HepG2 (cell line): ENCODE measurements around the gene CACNA1F. TPM values are rescaled to one million over a fixed set of nuclear protein-coding genes. Genes with fewer than 3 reads are reported as not detected.

Experiments
- ATAC-seq: fragments of 200-7000 bp; cut with Tn5 transposase; 3 replicates; pipeline ENCODE4 v1.9.1; 2020; ENCODE audit warnings: mild to moderate bottlenecking, moderate library complexity
- BruUV-seq: library from RNA; stranded (reverse); fragments of 400-500 nt; replicated peaks from 2 replicates; lab custom pipeline; 2021; lab: Mats Ljungman, UMichigan
- CTCF ChIA-PET: fragments of 300-600 bp; formaldehyde crosslinking; extraction: SDS; loops from one replicate; lab custom pipeline; 2021; ENCODE audit warnings: low total read pairs, inconsistent platforms, low intra/inter-chr PET ratio; lab: Yijun Ruan, JAX
- POLR2A ChIA-PET: fragments of 350-600 bp; sonication (Branson Sonifier 250); formaldehyde crosslinking; loops from one replicate; lab custom pipeline; 2020; ENCODE audit warnings: antibody characterized with exemption, inconsistent platforms; lab: Yijun Ruan, JAX
- DNase-seq: peaks from one replicate; pipeline ENCODE4 v3.0.0-alpha.2; 2015; ENCODE audit warnings: low spot score
- FAIRE-seq: peaks from 3 replicates; lab custom pipeline; 2011; peaks lifted over from hg19 to GRCh38; lab: Jason Lieb, UNC
- H2AFZ ChIP-seq: one replicate; pipeline ENCODE4 v1.6.1; 2011; ENCODE audit warnings: low read length, inconsistent platforms
- H3K27ac ChIP-seq: fragments of 300-600 bp; 3 replicates; pipeline ENCODE4 v1.8.0; 2011; ENCODE audit warnings: mixed run types, mild to moderate bottlenecking, mixed read lengths, low read length, inconsistent platforms; ENCODE audit not compliant: insufficient read depth; ENCODE audit errors: extremely low read length
- H3K27me3 ChIP-seq, 2 experiments: fragments of 200-600 bp in 1 of 2; 2 replicates in 1 of 2; 3 replicates in 1 of 2; pipeline versions ENCODE4 v1.6.0 to v1.8.0; 2011; ENCODE audit warnings: low read length in 2 of 2, mild to moderate bottlenecking in 2 of 2, moderate library complexity in 2 of 2, inconsistent platforms in 1 of 2; ENCODE audit not compliant: insufficient read depth in 2 of 2, control insufficient read depth in 1 of 2
- H3K36me3 ChIP-seq, 2 experiments: fragments of 200-600 bp in 1 of 2; replicated peaks in 1 of 2; 2 replicates in 1 of 2; 3 replicates in 1 of 2; pipeline versions ENCODE4 v1.5.1 to v1.8.0; 2011; ENCODE audit warnings: low read length in 2 of 2, inconsistent platforms in 1 of 2; ENCODE audit not compliant: insufficient read depth in 2 of 2, control insufficient read depth in 1 of 2
- H3K4me1 ChIP-seq: 2 replicates; pipeline ENCODE4 v1.5.1; 2012; ENCODE audit warnings: low read length, inconsistent platforms; ENCODE audit not compliant: insufficient read depth
- H3K4me2 ChIP-seq: 2 replicates; pipeline ENCODE4 v1.6.0; 2011; ENCODE audit warnings: low read depth, low read length, inconsistent platforms
- H3K4me3 ChIP-seq, 3 experiments: fragments of 200-600 bp in 1 of 3; sonication (generic), shearing (Covaris generic) in 1 of 3; replicated peaks in 1 of 3; 2 replicates each; pipeline ENCODE4 v1.5.1; 2011 to 2016; ENCODE audit warnings: low read length in 3 of 3, inconsistent platforms in 2 of 3, low read depth in 2 of 3, mild to moderate bottlenecking in 2 of 3, control low read depth in 1 of 3, mixed read lengths in 1 of 3; ENCODE audit not compliant: insufficient read depth in 1 of 3
- H3K79me2 ChIP-seq: one replicate; pipeline ENCODE4 v1.6.1; 2011; ENCODE audit warnings: low read length, inconsistent platforms; ENCODE audit not compliant: insufficient read depth
- H3K9ac ChIP-seq: 2 replicates; pipeline ENCODE4 v1.6.0; 2011; ENCODE audit warnings: mild to moderate bottlenecking, low read depth, low read length, inconsistent platforms; ENCODE audit not compliant: insufficient read depth
- H3K9me3 ChIP-seq: 2 replicates; pipeline ENCODE4 v1.5.1; 2012; ENCODE audit warnings: mild to moderate bottlenecking, low read length
- H4K20me1 ChIP-seq: 2 replicates; pipeline ENCODE4 v1.6.0; 2011; ENCODE audit warnings: inconsistent platforms, mild to moderate bottlenecking, low read length, moderate library complexity; ENCODE audit not compliant: insufficient read depth
- CBX5 ChIP-seq: sonication (generic); formaldehyde crosslinking; IDR thresholded peaks from 2 replicates; pipeline ENCODE4 v1.4.0; 2020; ENCODE audit warnings: missing genetic modification reagents, borderline replicate concordance
- CENPT ChIP-seq: sonication (generic); formaldehyde crosslinking; IDR thresholded peaks from 2 replicates; pipeline ENCODE4 v1.8.0; 2022; ENCODE audit warnings: low read depth, mild to moderate bottlenecking, moderate library complexity, missing genetic modification reagents
- CREB1 ChIP-seq, 2 experiments: fragments of 450-650 bp in 1 of 2; IDR thresholded peaks; 2 replicates each; pipeline ENCODE4 v1.6.1; 2016 to 2017; ENCODE audit warnings: control low read depth in 1 of 2, mild to moderate bottlenecking in 1 of 2, missing compliant biosample characterization in 1 of 2, missing genetic modification characterization in 1 of 2
- HMGA1 ChIP-seq: sonication (generic); formaldehyde crosslinking; conservative IDR thresholded peaks from 2 replicates; pipeline ENCODE4 v1.4.0; 2020; ENCODE audit warnings: missing genetic modification reagents
- KDM2A ChIP-seq: sonication (generic); formaldehyde crosslinking; IDR thresholded peaks from 2 replicates; pipeline ENCODE4 v1.4.0; 2020; ENCODE audit warnings: low read depth, missing genetic modification reagents, borderline replicate concordance
- KLF15 ChIP-seq: sonication (generic); formaldehyde crosslinking; IDR thresholded peaks from 2 replicates; pipeline ENCODE4 v1.8.1; 2023; ENCODE audit warnings: borderline replicate concordance, mild to moderate bottlenecking, inconsistent platforms, missing genetic modification reagents, mixed read lengths
- RBFOX2 ChIP-seq: fragments of 200-400 bp; formaldehyde crosslinking; IDR thresholded peaks from 2 replicates; pipeline ENCODE4 v1.6.1; 2017; ENCODE audit warnings: low read depth, mild to moderate bottlenecking, low read length
- SPEN ChIP-seq: sonication (generic); formaldehyde crosslinking; IDR thresholded peaks from 2 replicates; pipeline ENCODE4 v1.5.1; 2020; ENCODE audit warnings: low read depth, mild to moderate bottlenecking, missing genetic modification reagents
- STAG1 ChIP-seq: sonication (generic); formaldehyde crosslinking; IDR thresholded peaks from 2 replicates; pipeline ENCODE4 v1.4.0; 2020; ENCODE audit warnings: missing genetic modification reagents
- TOPORS ChIP-seq: sonication (generic); formaldehyde crosslinking; IDR thresholded peaks from 2 replicates; pipeline ENCODE4 v1.8.0; 2023; ENCODE audit warnings: mild to moderate bottlenecking, missing genetic modification reagents
- ZBTB38 ChIP-seq: sonication (generic); formaldehyde crosslinking; IDR thresholded peaks from 2 replicates; pipeline ENCODE4 v1.5.1; 2020; ENCODE audit warnings: mild to moderate bottlenecking, missing genetic modification reagents
- ZNF652 ChIP-seq: IDR thresholded peaks from 2 replicates; pipeline ENCODE4 v1.6.1; 2016; ENCODE audit warnings: low read depth, borderline replicate concordance
- ZNF776 ChIP-seq: sonication (generic); formaldehyde crosslinking; IDR thresholded peaks from 2 replicates; pipeline ENCODE4 v1.4.0; 2020; ENCODE audit warnings: mild to moderate bottlenecking, missing genetic modification reagents
- WGBS: methylation state at CpG from one replicate; pipeline ENCODE4 v1.1.6; 2017; ENCODE audit warnings: low lambda C conversion rate; 5-methylcytosine and 5-hydroxymethylcytosine counted together
- in situ Hi-C: cut with HindIII; loops from 2 replicates; pipeline ENCODE4 v1.10.0; 2017; ENCODE audit warnings: low pct_unique_long_range_greater_than_20kb; ENCODE audit not compliant: extremely low pct_ligation_motif_present
- intact Hi-C: fragments of 100-400 bp; cut with micrococcal nuclease; formaldehyde crosslinking; loops from one replicate; pipeline ENCODE4 v1.10.0; 2022; ENCODE audit not compliant: unreplicated experiment
- polyA plus RNA-seq, 8 experiments: library from polyadenylated mRNA; depleted of rRNA in 3 of 8; stranded (reverse) in 7 of 8; unstranded in 1 of 8; fragments of >200 nt; fragmentation: Illumina TruSeq in 4 of 8; extraction: Trizol in 4 of 8; gene quantifications; 2 replicates each; pipeline versions ENCODE4 v1.2.1 to v1.2.3, GENCODE V29; 2011 to 2016; ENCODE audit warnings: low read depth in 4 of 8, missing spikeins in 1 of 8, mixed read lengths in 1 of 8; ENCODE audit not compliant: insufficient read depth in 1 of 8
- total RNA-seq, 5 experiments: library from RNA; depleted of rRNA; stranded (reverse); fragments of >200 nt; fragmentation: Illumina TruSeq; extraction: Trizol; gene quantifications; 2 replicates each; pipeline ENCODE4 v1.2.3, GENCODE V29; 2016; ENCODE audit warnings: low read depth in 1 of 5
- TF ChIP-seq, protein P1 (sequence below): IDR thresholded peaks from 2 replicates; pipeline ENCODE4 v1.6.1; 2012; ENCODE audit warnings: low read depth, low read length, improper control_type of control experiment
- TF ChIP-seq, protein P2 (sequence below): sonication (generic); formaldehyde crosslinking; IDR thresholded peaks from 2 replicates; pipeline ENCODE4 v1.4.0; 2020; ENCODE audit warnings: missing genetic modification reagents

The CACNA1F gene
- total and polyA plus RNA-seq, 2 of the 13 experiments (the other 11 are each of a cell fraction or from before 2014, with no cell fraction given) = 0.03 TPM; not detected in 1

DNA sequence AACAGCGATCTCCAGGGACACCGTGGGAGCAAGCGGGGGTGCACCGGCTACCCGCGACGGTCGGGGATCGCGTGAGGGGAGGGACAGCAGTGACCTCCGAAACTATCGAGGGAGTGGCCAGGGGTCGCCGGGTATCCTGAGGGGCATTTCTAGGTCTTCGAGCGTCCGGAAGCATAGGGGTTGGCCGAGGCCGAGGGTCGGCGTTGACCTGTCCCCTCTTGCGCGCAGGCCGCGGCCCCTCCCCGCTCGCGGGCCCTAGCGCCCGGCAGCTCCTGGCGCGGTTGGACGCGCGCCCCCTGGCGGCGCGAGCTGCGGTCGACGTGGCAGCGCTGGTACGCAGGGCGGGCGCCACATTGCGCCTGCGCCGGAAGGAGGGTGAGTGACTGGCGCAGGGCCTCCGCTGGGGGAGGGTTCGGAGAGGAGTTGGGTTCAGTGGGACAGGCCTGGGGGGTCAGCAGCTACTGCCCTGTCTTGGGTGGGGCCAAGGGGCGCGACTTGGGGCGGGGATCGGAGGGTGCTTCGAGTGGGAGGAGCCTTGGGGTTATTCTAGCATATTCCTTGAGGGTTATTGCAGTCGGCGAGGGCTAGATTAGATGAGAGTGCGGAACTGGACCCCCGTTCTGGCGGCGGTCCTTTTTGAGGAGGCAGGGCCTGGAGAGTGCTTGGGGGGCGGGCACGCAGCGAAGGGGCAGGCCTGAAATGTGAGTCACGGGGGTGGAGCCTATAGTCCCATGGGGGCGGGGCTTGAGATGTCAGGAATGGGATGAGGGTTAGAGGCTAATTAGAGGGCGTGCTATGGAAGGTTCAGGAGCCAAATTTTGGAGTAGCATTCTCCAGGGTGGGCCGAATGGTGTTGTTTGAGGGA lies 69.4 kb downstream of the CACNA1F start (continued):
- TF ChIP-seq SPEN (CRISPR knock-in tag) (peak; percentile 48; the same call in 1 of the 2 replicates), ZNF776 (CRISPR knock-in tag) (no peak), RBFOX2 (peak; percentile 78), CREB1 (IDR thresholded peaks at IDR 0.05) (no peak; the same call in 1 of the 2 replicates), CREB1 (CRISPR knock-in tag; IDR thresholded peaks at IDR 0.05) (no peak), ZBTB38 (CRISPR knock-in tag) (peak; percentile 81), STAG1 (CRISPR knock-in tag) (peak; percentile 62), CENPT (no peak)
- TF ChIP-seq, protein P1, sequence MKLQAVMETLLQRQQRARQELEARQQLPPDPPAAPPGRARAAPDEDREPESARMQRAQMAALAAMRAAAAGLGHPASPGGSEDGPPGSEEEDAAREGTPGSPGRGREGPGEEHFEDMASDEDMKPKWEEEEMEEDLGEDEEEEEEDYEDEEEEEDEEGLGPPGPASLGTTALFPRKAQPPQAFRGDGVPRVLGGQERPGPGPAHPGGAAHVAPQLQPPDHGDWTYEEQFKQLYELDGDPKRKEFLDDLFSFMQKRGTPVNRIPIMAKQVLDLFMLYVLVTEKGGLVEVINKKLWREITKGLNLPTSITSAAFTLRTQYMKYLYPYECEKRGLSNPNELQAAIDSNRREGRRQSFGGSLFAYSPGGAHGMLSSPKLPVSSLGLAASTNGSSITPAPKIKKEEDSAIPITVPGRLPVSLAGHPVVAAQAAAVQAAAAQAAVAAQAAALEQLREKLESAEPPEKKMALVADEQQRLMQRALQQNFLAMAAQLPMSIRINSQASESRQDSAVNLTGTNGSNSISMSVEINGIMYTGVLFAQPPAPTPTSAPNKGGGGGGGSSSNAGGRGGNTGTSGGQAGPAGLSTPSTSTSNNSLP = no peak

GRCh38 chrX:49162620-49163019 lies 70.5 kb downstream of the CACNA1F start, which contains the start of gene MAGIX:
MAGIX (plus strand) TSS chrX:49162758; CDS start chrX:49162890, 132 bp downstream.
- Histone ChIP-seq H3K4me3 (peak within 1 kb of the TSS in 2 of 3 experiments; percentile 28 to 65; a peak in 2 of 6 replicates), H3K36me3 (no peaks in the 10 kb centered on the region), H3K4me2 (peak within 1 kb of the TSS; percentile 57), H2AFZ (no peak within 1 kb of the TSS), H3K9ac (peak within 1 kb of the TSS; percentile 67; the same call in 1 of the 2 replicates), H3K79me2 (no peaks in the 10 kb centered on the region), H3K4me1 (peaks cover 22% of the 10 kb centered on the region; the same call in 1 of the 2 replicates), H3K27me3 (no peaks in the 10 kb centered on the region), H3K9me3 (no peaks in the 10 kb centered on the region), H3K27ac (no peak within 1 kb of the TSS), H4K20me1 (no peaks in the 10 kb centered on the region)
- WGBS = 100% methylated on average over 2 of the region's 28 CpGs
- TF ChIP-seq, protein P2, sequence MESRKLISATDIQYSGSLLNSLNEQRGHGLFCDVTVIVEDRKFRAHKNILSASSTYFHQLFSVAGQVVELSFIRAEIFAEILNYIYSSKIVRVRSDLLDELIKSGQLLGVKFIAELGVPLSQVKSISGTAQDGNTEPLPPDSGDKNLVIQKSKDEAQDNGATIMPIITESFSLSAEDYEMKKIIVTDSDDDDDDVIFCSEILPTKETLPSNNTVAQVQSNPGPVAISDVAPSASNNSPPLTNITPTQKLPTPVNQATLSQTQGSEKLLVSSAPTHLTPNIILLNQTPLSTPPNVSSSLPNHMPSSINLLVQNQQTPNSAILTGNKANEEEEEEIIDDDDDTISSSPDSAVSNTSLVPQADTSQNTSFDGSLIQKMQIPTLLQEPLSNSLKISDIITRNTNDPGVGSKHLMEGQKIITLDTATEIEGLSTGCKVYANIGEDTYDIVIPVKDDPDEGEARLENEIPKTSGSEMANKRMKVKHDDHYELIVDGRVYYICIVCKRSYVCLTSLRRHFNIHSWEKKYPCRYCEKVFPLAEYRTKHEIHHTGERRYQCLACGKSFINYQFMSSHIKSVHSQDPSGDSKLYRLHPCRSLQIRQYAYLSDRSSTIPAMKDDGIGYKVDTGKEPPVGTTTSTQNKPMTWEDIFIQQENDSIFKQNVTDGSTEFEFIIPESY = peak; percentile 92
- TF ChIP-seq KLF15 (CRISPR knock-in tag) (no peak), HMGA1 (CRISPR knock-in tag) (no peak), CBX5 (CRISPR knock-in tag) (no peak), ZNF652 (CRISPR knock-in tag) (no peak), KDM2A (CRISPR knock-in tag) (no peak), TOPORS (CRISPR knock-in tag) (no peak)
- in situ Hi-C loops (loop anchor here (5.0 kb wide), 1 partner anchor 40 kb away; the partner anchor contains the start of gene GPKOW), intact Hi-C loops (loop anchor here (5.0 kb wide), 1 partner anchor 40 kb away; the partner anchor contains the start of gene GPKOW)
- DNase-seq (no peak), FAIRE-seq (no peak), ATAC-seq (no peak)
- ChIA-PET CTCF (no interaction called here), POLR2A (no interaction called here)
- BruUV-seq = no TSS peak
